ENCODE results near the gene DNAH7.

Gene DNAH7

DNA sequence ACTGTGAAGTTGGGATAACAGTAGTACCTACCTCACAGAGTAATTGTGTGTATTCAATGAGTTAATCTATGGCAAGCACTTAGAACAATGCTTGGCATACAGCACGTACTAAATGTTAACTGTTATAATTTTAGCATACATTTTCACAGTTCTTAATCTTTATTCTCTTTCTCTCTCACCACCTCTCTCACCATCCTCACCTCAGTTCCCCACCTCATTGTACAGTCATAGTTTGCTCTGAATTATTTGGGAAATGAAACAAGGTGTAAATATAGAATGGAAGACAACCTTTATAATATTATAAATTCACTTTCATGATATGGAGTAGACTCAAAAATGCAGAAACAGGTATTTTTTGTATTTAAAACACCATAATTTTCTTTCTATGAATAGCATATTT, 40.0 kb upstream of the DNAH7 start:
- Histone ChIP-seq H3K79me2 (no peaks in the 10 kb centered on the region), H3K27ac (no peak overlapping the region), H3K4me3 (ENCODE audit: low read depth, low read length) (no peak overlapping the region), H3K4me2 (ENCODE audit: low read length) (no peak overlapping the region), H3K4me1 (no peaks in the 10 kb centered on the region), H3K9ac (no peak overlapping the region), H2AFZ (no peak overlapping the region), H3K27me3 (ENCODE audit: control insufficient read depth, insufficient read depth, low read length) (no peaks in the 10 kb centered on the region), H3K36me3 (ENCODE audit: control insufficient read depth, insufficient read depth, low read length) (no peaks in the 10 kb centered on the region), H3K9me3 (ENCODE audit: control insufficient read depth, low read length) (no peaks in the 10 kb centered on the region)
- TF ChIP-seq, protein P1, sequence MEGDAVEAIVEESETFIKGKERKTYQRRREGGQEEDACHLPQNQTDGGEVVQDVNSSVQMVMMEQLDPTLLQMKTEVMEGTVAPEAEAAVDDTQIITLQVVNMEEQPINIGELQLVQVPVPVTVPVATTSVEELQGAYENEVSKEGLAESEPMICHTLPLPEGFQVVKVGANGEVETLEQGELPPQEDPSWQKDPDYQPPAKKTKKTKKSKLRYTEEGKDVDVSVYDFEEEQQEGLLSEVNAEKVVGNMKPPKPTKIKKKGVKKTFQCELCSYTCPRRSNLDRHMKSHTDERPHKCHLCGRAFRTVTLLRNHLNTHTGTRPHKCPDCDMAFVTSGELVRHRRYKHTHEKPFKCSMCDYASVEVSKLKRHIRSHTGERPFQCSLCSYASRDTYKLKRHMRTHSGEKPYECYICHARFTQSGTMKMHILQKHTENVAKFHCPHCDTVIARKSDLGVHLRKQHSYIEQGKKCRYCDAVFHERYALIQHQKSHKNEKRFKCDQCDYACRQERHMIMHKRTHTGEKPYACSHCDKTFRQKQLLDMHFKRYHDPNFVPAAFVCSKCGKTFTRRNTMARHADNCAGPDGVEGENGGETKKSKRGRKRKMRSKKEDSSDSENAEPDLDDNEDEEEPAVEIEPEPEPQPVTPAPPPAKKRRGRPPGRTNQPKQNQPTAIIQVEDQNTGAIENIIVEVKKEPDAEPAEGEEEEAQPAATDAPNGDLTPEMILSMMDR (IDR thresholded peaks at IDR 0.05) = no peak

GRCh38 chr2:196105951-196106350, 37.3 kb upstream of the DNAH7 start:
- H3K9me3 ChIP-seq (ENCODE audit: control insufficient read depth, low read length) = no peaks in the 10 kb centered on the region
- H3K4me3 ChIP-seq (ENCODE audit: low read depth, low read length) = no peak overlapping the region
- no peak overlapping the region for H3K4me2 ChIP-seq (ENCODE audit: low read length)
- no peaks in the 10 kb centered on the region for H3K4me1 ChIP-seq
- H2AFZ ChIP-seq = no peak overlapping the region
- TF ChIP-seq, protein P1 (IDR thresholded peaks at IDR 0.05) = no peak
- H3K79me2 ChIP-seq = no peaks in the 10 kb centered on the region
- no peaks in the 10 kb centered on the region for H3K27me3 ChIP-seq (ENCODE audit: control insufficient read depth, insufficient read depth, low read length)
- no peak overlapping the region for H3K9ac ChIP-seq
- no peaks in the 10 kb centered on the region for H3K36me3 ChIP-seq (ENCODE audit: control insufficient read depth, insufficient read depth, low read length)
- H3K27ac ChIP-seq = no peak overlapping the region

DNA sequence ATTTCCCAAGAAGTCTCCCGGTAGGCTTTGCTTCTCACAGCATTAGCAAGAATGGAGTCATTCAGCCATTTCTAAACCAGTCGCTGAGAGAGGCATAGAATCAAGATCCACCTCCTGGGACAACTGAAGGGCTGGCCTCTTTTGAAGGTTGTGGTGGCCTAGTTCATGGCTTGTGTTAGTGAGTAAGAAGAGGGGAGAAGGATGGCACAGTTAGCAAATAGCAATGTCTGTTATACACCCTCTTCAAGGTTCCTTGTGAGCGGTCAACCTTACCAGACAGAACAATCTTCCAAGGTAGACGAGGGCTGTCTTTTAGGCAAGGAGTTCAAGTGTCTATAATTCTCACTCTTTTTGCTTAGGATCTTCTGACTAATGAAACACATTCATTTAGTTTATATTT, 35.4 kb upstream of the DNAH7 start:
- no peaks in the 10 kb centered on the region for H3K36me3 ChIP-seq (ENCODE audit: control insufficient read depth, insufficient read depth, low read length)
- H3K27ac ChIP-seq = no peak overlapping the region
- H3K9me3 ChIP-seq (ENCODE audit: control insufficient read depth, low read length) = no peaks in the 10 kb centered on the region
- no peak overlapping the region for H3K9ac ChIP-seq
- TF ChIP-seq, protein P1 (IDR thresholded peaks at IDR 0.05) = no peak
- no peak overlapping the region for H3K4me2 ChIP-seq (ENCODE audit: low read length)
- no peak overlapping the region for H2AFZ ChIP-seq
- no peaks in the 10 kb centered on the region for H3K79me2 ChIP-seq
- no peak overlapping the region for H3K4me3 ChIP-seq (ENCODE audit: low read depth, low read length)
- H3K4me1 ChIP-seq = no peaks in the 10 kb centered on the region
- no peaks in the 10 kb centered on the region for H3K27me3 ChIP-seq (ENCODE audit: control insufficient read depth, insufficient read depth, low read length)

DNA sequence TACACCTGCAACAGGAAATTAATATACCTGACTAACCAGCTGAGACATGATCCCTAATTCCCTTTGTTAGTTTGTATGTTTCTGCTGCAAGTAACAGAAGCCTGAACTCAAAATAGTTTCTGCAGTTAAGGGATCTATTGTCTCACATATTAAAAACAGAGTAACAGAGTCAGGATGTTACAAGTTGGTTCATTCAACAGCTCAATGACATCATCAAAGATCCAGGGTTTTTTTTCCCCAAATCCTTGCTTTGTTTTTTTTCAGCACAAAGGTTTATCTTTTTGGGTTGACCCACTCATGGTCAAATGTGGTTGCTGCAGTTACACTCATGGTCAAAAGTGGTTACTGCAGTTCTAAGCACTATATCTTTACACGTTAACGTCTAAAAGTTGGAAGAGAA, 35.0 kb upstream of the DNAH7 start:
- TF ChIP-seq, protein P1 (IDR thresholded peaks at IDR 0.05) = no peak
- Histone ChIP-seq H3K79me2 (no peaks in the 10 kb centered on the region), H3K4me2 (ENCODE audit: low read length) (no peak overlapping the region), H3K27ac (no peak overlapping the region), H3K4me1 (no peaks in the 10 kb centered on the region), H2AFZ (no peak overlapping the region), H3K27me3 (ENCODE audit: control insufficient read depth, insufficient read depth, low read length) (no peaks in the 10 kb centered on the region), H3K9me3 (ENCODE audit: control insufficient read depth, low read length) (no peaks in the 10 kb centered on the region), H3K9ac (no peak overlapping the region), H3K36me3 (ENCODE audit: control insufficient read depth, insufficient read depth, low read length) (no peaks in the 10 kb centered on the region), H3K4me3 (ENCODE audit: low read depth, low read length) (no peak overlapping the region)

DNA sequence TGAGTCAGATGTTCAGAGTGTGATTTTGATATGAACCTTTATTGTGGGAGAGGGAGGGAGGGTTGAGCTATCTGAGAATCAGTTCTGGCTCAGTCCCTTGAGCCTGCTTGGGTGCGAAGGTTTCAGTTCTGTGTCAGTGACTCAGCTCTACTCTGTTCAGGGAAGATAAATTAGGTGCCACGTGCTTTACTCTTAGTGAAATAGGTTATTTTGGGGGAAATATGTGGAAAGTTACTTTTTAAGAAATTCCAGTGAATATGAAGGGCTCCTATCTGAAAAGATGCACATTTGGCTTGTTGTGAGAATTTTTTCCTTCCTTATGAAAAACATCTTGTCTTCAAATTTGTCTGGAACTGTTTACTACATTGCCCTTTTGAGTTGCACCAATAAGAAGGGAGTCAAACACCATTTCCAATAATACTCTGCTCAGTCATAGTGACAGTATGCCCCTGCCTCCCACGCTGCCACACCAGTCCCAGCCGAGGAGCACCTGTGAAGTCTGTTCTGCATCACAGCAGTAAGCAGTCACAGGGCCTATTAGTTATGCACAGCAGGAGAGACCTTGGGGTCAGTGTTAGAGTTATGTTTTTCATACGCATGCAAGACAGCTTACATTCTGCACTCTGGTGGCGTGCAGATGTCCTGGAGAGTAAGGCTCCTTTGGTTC, 32.8 kb upstream of the DNAH7 start:
- no peak overlapping the region for H3K9ac ChIP-seq
- no peaks in the 10 kb centered on the region for H3K79me2 ChIP-seq
- H3K9me3 ChIP-seq (ENCODE audit: control insufficient read depth, low read length) = no peaks in the 10 kb centered on the region
- no peaks in the 10 kb centered on the region for H3K4me1 ChIP-seq
- H3K4me3 ChIP-seq (ENCODE audit: low read depth, low read length) = no peak overlapping the region
- H3K27me3 ChIP-seq (ENCODE audit: control insufficient read depth, insufficient read depth, low read length) = no peaks in the 10 kb centered on the region
- H2AFZ ChIP-seq = peak overlapping the region; percentile 29
- TF ChIP-seq, protein P1 (IDR thresholded peaks at IDR 0.05) = no peak
- no peak overlapping the region for H3K4me2 ChIP-seq (ENCODE audit: low read length)
- no peaks in the 10 kb centered on the region for H3K36me3 ChIP-seq (ENCODE audit: control insufficient read depth, insufficient read depth, low read length)
- H3K27ac ChIP-seq = no peak overlapping the region

Data from parathyroid adenoma (tissue), 2 donors.